ENCODE measurements around the gene ZFAND2B.

ZFAND2B gene

GRCh38 chr2:219220652-219221402 lies 14.2 kb downstream of the ZFAND2B start:
- DNase-seq = no peak

GRCh38 chr2:219221957-219222518 lies 15.5 kb downstream of the ZFAND2B start:
- no peak for DNase-seq

DNA sequence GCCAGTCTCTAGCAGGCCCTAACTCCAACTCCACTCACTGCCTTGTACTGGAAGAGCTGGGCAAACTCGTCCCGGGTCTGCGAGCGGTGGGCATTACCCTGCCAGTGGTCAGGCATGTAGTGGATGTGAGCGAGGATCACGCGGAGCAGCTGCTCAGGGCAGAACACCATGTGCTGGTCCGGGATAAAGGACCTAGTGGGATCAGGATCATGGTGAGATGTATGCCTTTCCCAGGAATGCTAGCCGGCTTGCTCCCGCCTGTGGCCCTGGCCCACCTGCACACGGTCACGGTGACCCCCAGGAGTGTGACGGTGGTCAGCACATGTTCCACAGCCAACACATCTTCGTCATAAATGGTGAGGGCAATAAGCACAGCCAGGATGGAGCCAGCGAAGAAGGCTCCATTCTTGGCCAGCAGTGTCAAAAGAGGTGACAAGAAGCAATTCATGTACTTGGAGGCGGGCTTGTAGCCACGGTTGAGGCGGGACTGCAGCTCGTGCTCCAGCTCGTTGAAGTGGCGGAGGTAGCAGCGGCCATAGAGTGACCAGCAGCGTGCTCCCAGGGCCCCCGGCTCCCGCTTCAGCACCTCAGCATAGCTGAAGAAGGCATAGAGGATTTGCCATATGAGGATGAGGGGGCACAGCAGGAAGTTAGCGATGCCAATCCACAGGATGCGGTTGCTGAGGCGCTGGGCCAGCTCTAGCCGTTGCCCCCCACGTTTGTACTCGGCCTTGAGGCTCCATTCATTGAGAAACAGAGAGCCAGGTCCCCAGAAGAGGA lies 17.4 kb downstream of the ZFAND2B start:
- DNase-seq = no peak

GRCh38 chr2:219225350-219225749 lies 18.8 kb downstream of the ZFAND2B start:
- no peak for DNase-seq

DNA sequence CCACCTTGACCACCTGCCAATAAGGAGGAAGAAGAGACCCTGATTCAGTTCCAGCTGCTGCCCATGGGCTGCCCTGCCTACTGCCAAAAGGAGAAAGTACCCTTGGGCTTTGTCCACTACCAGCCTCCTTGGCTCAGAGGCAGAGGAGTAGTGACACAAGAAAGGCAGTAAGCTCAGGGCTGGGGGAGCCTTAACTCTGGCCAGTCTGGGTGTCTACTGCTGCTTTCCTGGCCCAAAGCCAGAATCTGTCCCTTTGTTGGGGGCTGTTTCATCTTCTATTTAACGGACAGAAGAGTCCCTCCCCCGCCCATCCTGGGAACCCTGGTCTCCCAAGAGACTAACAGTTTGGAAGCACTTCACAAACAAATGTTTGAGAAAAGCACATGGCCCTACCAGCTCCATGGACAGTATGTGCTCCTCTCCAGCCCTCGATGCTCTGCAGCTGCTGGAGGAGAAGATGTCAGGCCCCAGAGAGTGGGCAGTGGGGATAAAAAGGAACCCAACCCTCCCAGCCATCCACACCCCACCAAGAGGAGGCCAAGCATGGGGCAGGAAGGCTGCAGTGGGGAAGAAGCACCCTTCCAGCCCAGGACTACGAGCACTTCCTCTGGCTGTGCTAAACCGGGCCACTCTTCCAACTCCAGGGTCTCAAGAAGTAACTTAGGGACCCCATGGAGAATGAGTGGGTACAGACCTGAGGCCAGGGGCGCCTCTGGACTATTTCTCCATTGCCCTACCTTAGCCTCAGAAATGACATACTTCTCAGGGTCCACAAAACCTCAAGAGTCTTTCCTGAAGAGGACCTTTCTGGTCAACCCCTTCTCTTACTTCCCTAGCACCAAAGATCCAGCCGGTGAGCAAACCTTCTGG lies 21.7 kb downstream of the ZFAND2B start:
- no peak for DNase-seq

DNA sequence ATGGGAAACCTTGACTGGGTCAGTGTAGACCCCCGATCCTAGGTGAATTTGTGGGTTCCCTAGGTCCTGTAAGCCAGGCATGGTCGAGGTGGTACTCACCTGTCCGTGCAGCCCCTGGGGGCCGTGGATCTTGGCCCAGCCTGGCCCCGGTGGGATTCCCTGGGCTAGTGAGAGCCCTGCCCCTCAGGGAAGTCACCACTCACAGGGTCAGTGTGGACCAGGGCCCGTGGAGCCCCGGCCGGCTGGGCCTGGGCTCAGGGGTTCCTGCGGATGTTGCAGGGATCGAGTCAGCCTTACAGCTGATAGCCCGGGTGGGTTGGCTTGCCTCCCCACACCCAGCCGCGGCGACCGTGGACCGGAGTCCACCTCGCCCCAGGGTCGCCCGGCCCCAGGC lies 22.3 kb downstream of the ZFAND2B start:
- no peak for DNase-seq

DNA sequence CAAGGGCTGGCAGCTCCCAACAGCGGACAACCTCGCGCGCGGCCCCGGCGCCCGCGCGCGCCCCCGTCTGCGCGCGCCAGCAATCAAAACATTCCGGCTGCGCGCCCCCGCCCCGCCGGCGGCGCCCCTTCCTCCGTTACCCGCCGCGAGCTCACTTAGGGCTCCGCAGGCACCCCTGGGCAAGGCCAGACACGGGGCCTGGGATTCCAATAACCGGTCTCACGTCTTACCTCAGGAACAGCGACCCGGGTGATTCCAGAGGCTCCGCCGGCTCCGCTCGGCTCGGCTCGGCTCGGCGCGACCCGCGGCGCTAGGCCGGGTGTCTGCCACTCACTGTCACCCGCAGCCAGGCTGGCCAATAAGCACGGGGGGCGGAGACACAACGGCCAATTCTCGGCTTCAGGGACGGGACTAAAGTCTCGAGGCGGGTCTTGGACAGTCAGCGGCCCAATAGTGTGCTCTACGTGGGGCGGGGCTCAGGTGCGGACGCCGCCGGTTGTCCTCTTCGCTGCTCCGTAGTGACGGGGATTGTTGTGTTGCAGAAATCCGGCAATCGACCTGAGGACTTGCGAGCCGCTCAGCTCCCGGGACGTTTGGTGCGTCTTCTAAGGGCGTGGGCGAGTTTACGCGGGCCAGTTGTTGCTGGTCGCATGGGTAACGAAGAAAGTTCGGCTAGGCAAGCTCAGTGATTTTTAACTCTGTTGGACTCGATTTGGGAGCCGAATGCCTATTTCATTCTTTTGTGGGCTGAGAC lies 22.9 kb downstream of the ZFAND2B start, which contains the start of the genes ANKZF1 and ATG9A:
ANKZF1 (plus strand) TSS at position 502 of the 754 bp plus-strand sequence. CDS start 452 bp downstream, outside the sequence.
ATG9A (minus strand) TSS at position 332 of the 754 bp plus-strand sequence. CDS start 1,612 bp downstream, outside the sequence.
- DNase-seq = peak; percentile 99

GRCh38 chr2:219230059-219230540 lies 23.5 kb downstream of the ZFAND2B start:
- DNase-seq = peak; percentile 79

DNA sequence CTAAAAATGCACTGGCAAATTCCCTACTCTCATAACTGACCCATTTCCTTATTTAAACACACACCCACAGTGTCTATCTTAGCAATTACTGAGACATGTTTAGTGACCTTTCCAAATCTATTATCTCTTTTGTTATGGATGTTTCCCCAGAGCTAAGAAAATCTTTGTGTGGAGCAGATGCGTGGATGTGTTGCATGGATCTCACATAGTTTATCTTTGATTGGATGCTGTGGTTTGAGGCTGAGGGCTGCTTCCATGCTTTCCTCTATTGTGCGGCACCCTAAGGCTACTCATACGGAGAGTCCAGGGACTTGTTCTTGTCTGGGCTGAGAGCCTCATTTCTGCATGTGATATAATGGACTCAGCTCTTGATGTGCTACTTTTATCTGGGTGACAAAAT lies 27.7 kb downstream of the ZFAND2B start:
- DNase-seq = no peak

- DNase-seq = peak; percentile 44
These were observed 36.7 kb downstream of the ZFAND2B start for GRCh38 chr2:219243291-219243761.

- no peak for DNase-seq
These were observed 38.2 kb downstream of the ZFAND2B start for GRCh38 chr2:219244789-219245147.

- DNase-seq = peak; percentile 94
These were observed 38.7 kb downstream of the ZFAND2B start, which contains the start of the genes GLB1L and STK16 for GRCh38 chr2:219245148-219245898. TSS of gene GLB1L (minus strand) at chr2:219245444. CDS start at chr2:219243573, 1,871 bp downstream. TSS of gene STK16 (plus strand) at chr2:219245479. CDS start at chr2:219246000, 521 bp downstream.

GRCh38 chr2:219245899-219246230 lies 39.3 kb downstream of the ZFAND2B start:
- no peak for DNase-seq

- DNase-seq = no peak
These were observed 40.0 kb downstream of the ZFAND2B start for GRCh38 chr2:219246559-219246958.

DNA sequence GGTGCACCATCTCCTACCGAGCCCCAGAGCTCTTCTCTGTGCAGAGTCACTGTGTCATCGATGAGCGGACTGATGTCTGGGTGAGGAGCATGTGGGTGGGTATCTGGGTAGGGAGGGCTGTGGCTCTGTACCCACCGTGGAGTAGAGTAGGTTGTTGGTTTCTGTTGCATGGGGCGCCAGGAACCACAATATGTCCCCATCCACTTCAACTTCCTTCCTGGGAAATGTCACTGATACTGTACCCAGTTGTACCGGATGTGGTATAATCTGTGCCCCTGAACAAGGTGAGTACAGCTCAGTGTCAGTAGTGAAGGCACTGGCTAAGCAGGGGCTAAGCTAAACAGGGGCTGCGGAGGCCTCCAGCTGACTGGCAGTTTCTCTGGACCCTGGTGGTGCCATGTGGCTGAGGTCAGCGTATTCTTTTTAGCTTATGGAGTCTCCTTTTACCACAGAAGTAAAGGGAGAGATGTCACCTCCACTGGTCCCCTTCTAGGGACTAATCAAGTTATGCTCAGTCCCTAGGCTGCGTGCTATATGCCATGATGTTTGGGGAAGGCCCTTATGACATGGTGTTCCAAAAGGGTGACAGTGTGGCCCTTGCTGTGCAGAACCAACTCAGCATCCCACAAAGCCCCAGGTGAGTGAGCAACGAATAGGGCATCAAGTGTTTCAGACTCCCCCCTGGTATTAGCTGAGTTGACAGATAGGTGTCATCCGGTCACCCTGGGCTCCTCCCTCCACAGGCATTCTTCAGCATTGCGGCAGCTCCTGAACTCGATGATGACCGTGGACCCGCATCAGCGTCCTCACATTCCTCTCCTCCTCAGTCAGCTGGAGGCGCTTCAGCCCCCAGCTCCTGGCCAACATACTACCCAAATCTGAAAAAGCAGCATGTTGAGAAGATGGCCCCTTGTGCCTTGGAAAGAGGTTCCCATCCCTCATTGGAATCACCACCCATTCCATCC lies 41.4 kb downstream of the ZFAND2B start:
- no peak for DNase-seq

DNA sequence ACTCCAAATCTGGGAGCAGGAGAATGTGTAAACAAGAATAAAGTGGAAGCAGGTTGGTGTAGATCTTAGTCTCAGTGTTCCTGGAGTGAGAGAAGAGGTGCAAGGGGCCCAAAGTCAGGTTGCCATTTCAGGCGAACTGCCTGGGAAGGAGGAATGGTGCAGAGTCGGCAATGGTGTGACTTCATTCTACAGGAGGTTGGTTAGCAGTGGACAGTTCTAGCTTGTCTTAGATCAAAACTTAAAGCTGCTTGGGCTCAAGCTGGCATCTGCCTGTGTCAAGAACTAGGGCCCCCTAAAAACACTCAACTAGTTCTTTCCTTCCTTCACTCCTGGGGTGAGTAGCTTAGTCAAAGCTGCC lies 42.2 kb downstream of the ZFAND2B start:
- no peak for DNase-seq

DNA sequence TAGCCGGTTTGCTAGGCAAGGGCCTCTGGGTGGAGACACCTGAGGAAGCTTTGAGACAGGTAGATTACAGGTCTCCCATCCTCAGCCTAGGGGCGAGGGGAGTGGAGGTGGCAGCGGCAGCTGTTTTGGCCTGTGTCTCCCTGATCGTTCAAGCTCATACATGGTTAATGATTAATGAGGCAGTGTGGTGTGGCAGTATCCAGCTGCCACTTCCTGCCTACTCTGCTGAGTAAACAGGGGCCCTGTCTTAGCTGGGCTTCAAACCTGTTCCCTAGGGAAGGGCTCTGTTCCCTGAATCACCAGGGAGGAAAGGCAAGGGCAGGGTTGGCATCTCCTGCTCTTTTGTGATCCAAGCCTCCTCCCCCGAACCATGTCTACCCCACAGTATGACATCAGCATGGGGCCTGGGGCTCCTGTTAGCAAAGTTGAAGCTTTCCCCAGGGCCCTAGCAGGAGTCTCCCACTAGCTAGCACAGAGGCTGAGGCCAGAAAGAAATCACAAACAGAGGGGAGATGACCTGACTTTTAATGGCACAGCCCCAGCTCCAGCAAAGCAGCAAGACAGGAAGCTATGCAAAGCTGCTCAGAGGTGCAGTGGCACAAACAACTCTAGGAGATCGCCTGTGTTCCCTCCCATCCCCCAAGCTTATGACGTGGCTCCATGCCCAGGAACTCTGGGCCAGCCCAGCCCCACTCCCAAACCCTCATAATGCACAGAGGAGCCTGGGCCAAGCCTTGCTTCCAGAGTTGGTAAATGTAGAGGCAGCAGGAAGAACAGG lies 42.8 kb downstream of the ZFAND2B start:
- DNase-seq = peak; percentile 61
